ENCODE data around the gene TIPIN. TPM values are rescaled to one million over a fixed set of nuclear protein-coding genes. Genes with fewer than 3 reads are reported as not detected.

Gene TIPIN, protein sequence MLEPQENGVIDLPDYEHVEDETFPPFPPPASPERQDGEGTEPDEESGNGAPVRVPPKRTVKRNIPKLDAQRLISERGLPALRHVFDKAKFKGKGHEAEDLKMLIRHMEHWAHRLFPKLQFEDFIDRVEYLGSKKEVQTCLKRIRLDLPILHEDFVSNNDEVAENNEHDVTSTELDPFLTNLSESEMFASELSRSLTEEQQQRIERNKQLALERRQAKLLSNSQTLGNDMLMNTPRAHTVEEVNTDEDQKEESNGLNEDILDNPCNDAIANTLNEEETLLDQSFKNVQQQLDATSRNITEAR
- total RNA-seq (2022): 19.8 and 27.0 TPM in 2 replicates
- percentile 64 among the genes with signal in this experiment for Bru-seq, nascent RNA
- percentile 65 among the genes with signal in this experiment for BruChase-seq, experiment 1, labeled RNA remaining after a 6-hour chase
- BruChase-seq, experiment 2, labeled RNA remaining after a 2-hour chase: percentile 67 among the genes with signal in this experiment
- long read RNA-seq, transcript TIPIN-201 (8 exons, 1,744 nt): major isoform, 19 of 40 reads
- long read RNA-seq, partial matches to known transcripts: 16 of 40 reads
- long read RNA-seq, other reads (novel, unspliced or antisense): 5 of 40 reads

DNA sequence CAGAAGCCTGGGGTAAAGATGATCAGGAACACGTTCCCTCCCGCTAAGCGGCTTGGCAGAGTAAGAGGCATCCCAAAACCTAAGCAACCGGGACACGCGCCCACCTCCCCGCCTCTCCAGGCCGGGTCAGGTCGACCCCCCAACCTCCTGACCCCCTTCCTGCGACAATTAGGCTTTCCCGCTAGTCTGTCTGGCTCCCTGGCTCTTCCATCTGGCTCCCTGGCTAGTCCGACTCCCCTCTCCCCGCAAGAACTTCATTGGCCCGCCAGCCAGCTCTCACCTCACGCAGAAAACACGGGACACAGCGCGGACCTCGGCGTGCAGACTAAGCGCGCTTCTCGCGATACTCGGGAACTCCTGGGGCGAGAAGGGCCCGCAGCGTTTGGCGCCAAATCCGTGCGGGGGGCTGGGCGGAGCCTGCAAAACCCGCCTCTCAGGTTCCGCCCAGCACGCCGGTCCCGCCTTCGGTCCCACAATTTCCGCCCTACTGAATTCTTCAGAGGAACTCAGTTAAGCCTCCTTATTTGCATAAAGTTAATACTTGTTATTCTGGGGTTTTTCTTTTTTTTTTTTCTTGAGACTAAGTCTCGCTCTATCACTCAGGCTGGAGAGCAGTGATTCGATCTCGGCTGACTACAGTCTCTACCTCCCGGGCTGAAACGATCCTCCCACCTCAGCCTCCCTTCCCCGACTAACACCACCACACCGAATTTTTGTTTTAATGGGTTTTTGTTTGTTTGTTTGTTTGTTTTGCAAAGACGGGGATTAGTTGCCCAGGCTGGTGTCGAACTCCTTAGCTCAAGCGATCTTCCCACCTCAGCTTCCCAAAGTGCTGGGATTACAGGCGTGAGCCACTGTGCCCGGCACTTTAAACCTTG is at the start of gene TIPIN:
TSS of gene TIPIN (minus strand) at position 327 of the 878 bp plus-strand sequence. CDS start 3,738 bp downstream, outside the sequence.
- no peaks in the 10 kb centered on the region for H3K9me3 Mint-ChIP-seq (ENCODE audit: low read depth, unreplicated experiment)
- CTCF ChIA-PET: interaction anchor here (0.7 to 1.3 kb wide), 4 partner anchors 30 to 864 kb away, joined by 3 to 5 read pairs (median 4); partner anchors contain the start of gene MAP2K1
- BruUV-seq (replicated peaks): no TSS peak
- peak within 1 kb of the TSS; percentile 98 for H3K27ac Mint-ChIP-seq (ENCODE audit: unreplicated experiment)
- peak; percentile 98 for DNase-seq
- TF ChIP-seq, protein P1, sequence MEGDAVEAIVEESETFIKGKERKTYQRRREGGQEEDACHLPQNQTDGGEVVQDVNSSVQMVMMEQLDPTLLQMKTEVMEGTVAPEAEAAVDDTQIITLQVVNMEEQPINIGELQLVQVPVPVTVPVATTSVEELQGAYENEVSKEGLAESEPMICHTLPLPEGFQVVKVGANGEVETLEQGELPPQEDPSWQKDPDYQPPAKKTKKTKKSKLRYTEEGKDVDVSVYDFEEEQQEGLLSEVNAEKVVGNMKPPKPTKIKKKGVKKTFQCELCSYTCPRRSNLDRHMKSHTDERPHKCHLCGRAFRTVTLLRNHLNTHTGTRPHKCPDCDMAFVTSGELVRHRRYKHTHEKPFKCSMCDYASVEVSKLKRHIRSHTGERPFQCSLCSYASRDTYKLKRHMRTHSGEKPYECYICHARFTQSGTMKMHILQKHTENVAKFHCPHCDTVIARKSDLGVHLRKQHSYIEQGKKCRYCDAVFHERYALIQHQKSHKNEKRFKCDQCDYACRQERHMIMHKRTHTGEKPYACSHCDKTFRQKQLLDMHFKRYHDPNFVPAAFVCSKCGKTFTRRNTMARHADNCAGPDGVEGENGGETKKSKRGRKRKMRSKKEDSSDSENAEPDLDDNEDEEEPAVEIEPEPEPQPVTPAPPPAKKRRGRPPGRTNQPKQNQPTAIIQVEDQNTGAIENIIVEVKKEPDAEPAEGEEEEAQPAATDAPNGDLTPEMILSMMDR (IDR thresholded peaks at IDR 0.05; ENCODE audit: unreplicated experiment): no peak
- intact Hi-C loops (cut with micrococcal nuclease; ENCODE audit: unreplicated experiment): loop anchor here (1.0 kb wide), 1 partner anchor 30 kb away; the partner anchor contains the start of gene MAP2K1
- H3K36me3 Mint-ChIP-seq (ENCODE audit: insufficient read depth, unreplicated experiment): peaks cover 25% of the 10 kb centered on the region
- no peaks in the 10 kb centered on the region for H3K27me3 Mint-ChIP-seq (ENCODE audit: unreplicated experiment)
- H3K4me1 Mint-ChIP-seq (ENCODE audit: low read depth, unreplicated experiment): peaks cover 32% of the 10 kb centered on the region
- peak within 1 kb of the TSS; percentile 99 for H3K4me3 Mint-ChIP-seq (ENCODE audit: low read depth, unreplicated experiment)

DNA sequence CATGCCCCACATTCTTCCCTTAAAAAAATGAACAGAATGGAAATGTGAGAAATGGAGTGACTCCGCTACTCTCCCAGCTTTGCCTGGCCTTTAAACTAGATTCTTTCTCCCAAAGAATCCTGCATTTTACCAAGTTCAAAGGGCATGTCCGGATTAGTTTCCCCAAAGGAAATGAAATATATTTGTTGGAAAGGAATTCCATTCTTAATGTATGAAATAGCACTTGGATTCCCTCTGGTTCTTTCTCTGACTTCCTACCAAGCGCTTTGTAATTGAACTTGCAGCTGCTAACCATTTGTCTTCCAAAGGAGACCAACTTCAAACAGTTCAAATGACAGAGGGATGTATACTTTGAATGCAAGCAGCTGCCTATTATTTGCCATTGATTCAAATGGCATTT is 49.1 kb upstream of the TIPIN start:
- no peak for DNase-seq
- Mint-ChIP-seq H3K27ac (ENCODE audit: unreplicated experiment) (no peak overlapping the region), H3K4me1 (ENCODE audit: low read depth, unreplicated experiment) (peaks cover 15% of the 10 kb centered on the region), H3K4me3 (ENCODE audit: low read depth, unreplicated experiment) (no peak overlapping the region), H3K27me3 (ENCODE audit: unreplicated experiment) (no peaks in the 10 kb centered on the region), H3K36me3 (ENCODE audit: insufficient read depth, unreplicated experiment) (peaks cover 5% of the 10 kb centered on the region), H3K9me3 (ENCODE audit: low read depth, unreplicated experiment) (no peaks in the 10 kb centered on the region)
- CTCF ChIA-PET: interaction anchor here (0.6 kb wide), 1 partner anchor 54 kb away, joined by 3 read pairs; no protein-coding TSS in a partner anchor
- intact Hi-C loops (cut with micrococcal nuclease; ENCODE audit: unreplicated experiment): no loop called here
- TF ChIP-seq, protein P1 (IDR thresholded peaks at IDR 0.05; ENCODE audit: unreplicated experiment): no peak
- BruUV-seq (replicated peaks): no TSS peak

DNA sequence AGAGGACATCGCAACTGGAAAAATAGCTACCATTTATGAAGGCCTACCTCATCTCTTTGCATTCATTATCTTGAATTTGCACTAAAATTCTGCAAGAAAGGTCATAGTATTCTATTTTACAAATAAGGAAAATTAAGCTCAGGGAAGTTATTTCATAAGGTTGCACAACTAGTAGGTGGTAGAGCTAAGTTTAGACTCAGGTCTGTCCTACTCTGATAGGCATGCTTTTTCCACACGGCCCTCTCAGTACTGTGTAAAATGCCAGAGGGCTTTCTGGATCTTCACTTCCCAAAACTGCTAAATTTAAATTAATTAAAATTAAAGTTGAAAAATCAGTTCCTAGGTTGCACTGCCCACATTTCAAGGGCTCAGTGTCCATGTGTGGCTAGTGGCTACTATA is 48.5 kb upstream of the TIPIN start:
- Mint-ChIP-seq H3K27me3 (ENCODE audit: unreplicated experiment) (no peaks in the 10 kb centered on the region), H3K9me3 (ENCODE audit: low read depth, unreplicated experiment) (no peaks in the 10 kb centered on the region), H3K36me3 (ENCODE audit: insufficient read depth, unreplicated experiment) (peaks cover 5% of the 10 kb centered on the region), H3K4me1 (ENCODE audit: low read depth, unreplicated experiment) (peaks cover 19% of the 10 kb centered on the region), H3K4me3 (ENCODE audit: low read depth, unreplicated experiment) (no peak overlapping the region), H3K27ac (ENCODE audit: unreplicated experiment) (no peak overlapping the region)
- no peak for DNase-seq
- CTCF ChIA-PET: interaction anchor here (0.6 kb wide), 1 partner anchor 9 kb away, joined by 5 read pairs; no protein-coding TSS in a partner anchor
- intact Hi-C loops (cut with micrococcal nuclease; ENCODE audit: unreplicated experiment): no loop called here
- BruUV-seq (replicated peaks): no TSS peak
- TF ChIP-seq, protein P1 (IDR thresholded peaks at IDR 0.05; ENCODE audit: unreplicated experiment): no peak

GRCh38 chr15:66404532-66404931 is 48.0 kb upstream of the TIPIN start:
- TF ChIP-seq, protein P1 (IDR thresholded peaks at IDR 0.05; ENCODE audit: unreplicated experiment): no peak
- H3K9me3 Mint-ChIP-seq (ENCODE audit: low read depth, unreplicated experiment): no peaks in the 10 kb centered on the region
- no TSS peak for BruUV-seq (replicated peaks)
- peaks cover 5% of the 10 kb centered on the region for H3K36me3 Mint-ChIP-seq (ENCODE audit: insufficient read depth, unreplicated experiment)
- H3K4me3 Mint-ChIP-seq (ENCODE audit: low read depth, unreplicated experiment): no peak overlapping the region
- intact Hi-C loops (cut with micrococcal nuclease; ENCODE audit: unreplicated experiment): no loop called here
- H3K4me1 Mint-ChIP-seq (ENCODE audit: low read depth, unreplicated experiment): peaks cover 19% of the 10 kb centered on the region
- no peak for DNase-seq
- CTCF ChIA-PET: interaction anchor here (0.6 kb wide), 1 partner anchor 10 kb away, joined by 5 read pairs; no protein-coding TSS in a partner anchor
- no peaks in the 10 kb centered on the region for H3K27me3 Mint-ChIP-seq (ENCODE audit: unreplicated experiment)
- no peak overlapping the region for H3K27ac Mint-ChIP-seq (ENCODE audit: unreplicated experiment)

Measured in Calu3 (cell line).